ENCODE data around the gene TMEM120B.

Gene TMEM120B

DNA sequence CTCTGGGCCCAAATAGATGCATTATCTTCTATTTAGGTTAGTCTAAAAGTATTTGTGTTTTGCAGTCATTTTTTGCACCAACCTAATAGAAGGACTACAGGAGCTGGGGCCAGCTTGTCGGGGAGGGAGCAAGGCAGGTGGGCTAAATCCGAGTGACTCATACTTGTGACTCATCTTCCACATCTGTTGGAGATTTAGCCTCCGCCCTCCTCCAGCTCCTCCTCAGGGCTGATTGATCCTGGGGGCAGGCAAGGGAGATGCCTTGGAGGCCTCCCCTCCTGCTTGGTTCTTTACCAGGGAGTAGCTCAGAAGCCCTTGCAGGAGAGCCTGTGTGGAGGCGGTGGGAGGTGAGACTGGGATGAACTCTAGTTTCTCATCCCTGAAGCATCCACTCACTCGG lies 53.0 kb downstream of the TMEM120B start:
- no peak for TF ChIP-seq CTCF (IDR thresholded peaks at IDR 0.05; ENCODE audit: low read depth, low read length)
- H3K4me3 ChIP-seq (replicated peaks in 1 of 2; ENCODE audit: low read depth in 2 of 2, low read length in 2 of 2): no peak overlapping the region
- peak; percentile 54 to 77 for DNase-seq (ENCODE audit: low read depth in 2 of 2)

GRCh38 chr12:121766290-121767039 lies 53.9 kb downstream of the TMEM120B start:
- no peak for DNase-seq (ENCODE audit: low read depth in 2 of 2)
- TF ChIP-seq CTCF (IDR thresholded peaks at IDR 0.05; ENCODE audit: low read depth, low read length): no peak
- H3K4me3 ChIP-seq (replicated peaks in 1 of 2; ENCODE audit: low read depth in 2 of 2, low read length in 2 of 2): no peak overlapping the region

GRCh38 chr12:121767525-121768016 lies 55.0 kb downstream of the TMEM120B start:
- H3K4me3 ChIP-seq (replicated peaks in 1 of 2; ENCODE audit: low read depth in 2 of 2, low read length in 2 of 2): no peak overlapping the region
- no peak for TF ChIP-seq CTCF (IDR thresholded peaks at IDR 0.05; ENCODE audit: low read depth, low read length)
- peak; percentile 78 to 84 for DNase-seq (ENCODE audit: low read depth in 2 of 2)

GRCh38 chr12:121769297-121769830 lies 56.8 kb downstream of the TMEM120B start:
- no peak for DNase-seq (ENCODE audit: low read depth in 2 of 2)

DNA sequence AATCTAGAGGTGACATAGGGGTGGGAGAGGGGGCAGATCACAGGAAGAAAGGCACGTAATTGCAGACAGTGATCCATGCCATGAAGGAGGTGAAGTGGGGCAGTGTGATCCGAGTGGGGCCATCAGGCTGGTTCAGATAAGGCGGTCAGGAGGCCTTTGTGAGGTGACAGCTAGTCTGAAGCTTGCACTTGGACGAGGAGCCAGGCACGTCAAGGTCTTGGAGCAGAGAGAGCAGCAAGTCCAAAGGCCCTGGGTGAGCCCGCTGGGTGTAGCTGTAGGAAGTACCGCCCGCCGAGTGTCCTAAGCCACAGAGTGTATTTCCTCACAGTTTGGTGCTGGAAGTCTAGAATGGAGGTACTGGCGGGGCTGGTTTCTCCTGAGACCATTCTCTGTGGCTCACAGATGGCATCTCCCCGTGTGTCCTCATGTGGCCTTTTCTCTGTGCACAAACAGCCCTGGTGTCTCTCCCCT lies 57.3 kb downstream of the TMEM120B start:
- no peak for TF ChIP-seq CTCF (IDR thresholded peaks at IDR 0.05; ENCODE audit: low read depth, low read length)
- no peak overlapping the region for H3K4me3 ChIP-seq (replicated peaks in 1 of 2; ENCODE audit: low read depth in 2 of 2, low read length in 2 of 2)
- no peak for DNase-seq (ENCODE audit: low read depth in 2 of 2)

More at GRCh38 chr12:121769297-121769830, 56.8 kb downstream of the TMEM120B start:
- H3K4me3 ChIP-seq (replicated peaks in 1 of 2; ENCODE audit: low read depth in 2 of 2, low read length in 2 of 2): no peak overlapping the region
- no peak for TF ChIP-seq CTCF (IDR thresholded peaks at IDR 0.05; ENCODE audit: low read depth, low read length)

GRCh38 chr12:121770388-121770787 lies 57.8 kb downstream of the TMEM120B start:
- TF ChIP-seq CTCF (IDR thresholded peaks at IDR 0.05; ENCODE audit: low read depth, low read length): no peak
- H3K4me3 ChIP-seq (replicated peaks in 1 of 2; ENCODE audit: low read depth in 2 of 2, low read length in 2 of 2): no peak overlapping the region
- no peak for DNase-seq (ENCODE audit: low read depth in 2 of 2)
